HepG2 (cell line): Measurements from ENCODE around the gene ACSM3. TPM values are rescaled to one million over a fixed set of nuclear protein-coding genes. Genes with fewer than 3 reads are reported as not detected.

Experiments
- HOXA3 ChIP-seq: sonication (generic); formaldehyde crosslinking; IDR thresholded peaks from 2 replicates; pipeline ENCODE4 v1.5.0; 2020; ENCODE audit warnings: missing genetic modification reagents
- NCOA1 ChIP-seq: sonication (generic); formaldehyde crosslinking; IDR thresholded peaks from 2 replicates; pipeline ENCODE4 v1.9.0; 2021; ENCODE audit warnings: missing genetic modification reagents
- ZIK1 ChIP-seq: sonication (generic); formaldehyde crosslinking; IDR thresholded peaks from 2 replicates; pipeline ENCODE4 v1.5.0; 2020; ENCODE audit warnings: mild to moderate bottlenecking, low read depth, missing genetic modification reagents, borderline replicate concordance
- ZNF616 ChIP-seq: sonication (generic); formaldehyde crosslinking; IDR thresholded peaks from 2 replicates; pipeline ENCODE4 v1.5.0; 2020; ENCODE audit warnings: low read depth, mild to moderate bottlenecking, missing genetic modification reagents
- ZNF749 ChIP-seq: sonication (generic); formaldehyde crosslinking; IDR thresholded peaks from 2 replicates; pipeline ENCODE4 v1.8.0; 2022; ENCODE audit warnings: mild to moderate bottlenecking, missing genetic modification reagents, moderate library complexity, borderline replicate concordance
- ZNF781 ChIP-seq: sonication (generic); formaldehyde crosslinking; IDR thresholded peaks from 2 replicates; pipeline ENCODE4 v1.5.1; 2020; ENCODE audit warnings: borderline replicate concordance, mild to moderate bottlenecking, missing genetic modification reagents; ENCODE audit errors: not compliant biosample characterization
- polyA plus RNA-seq, 8 experiments: library from polyadenylated mRNA; depleted of rRNA in 3 of 8; stranded (reverse) in 7 of 8; unstranded in 1 of 8; fragments of >200 nt; fragmentation: Illumina TruSeq in 4 of 8; extraction: Trizol in 4 of 8; gene quantifications; 2 replicates each; pipeline versions ENCODE4 v1.2.1 to v1.2.3, GENCODE V29; 2011 to 2016; ENCODE audit warnings: low read depth in 4 of 8, missing spikeins in 1 of 8, mixed read lengths in 1 of 8; ENCODE audit not compliant: insufficient read depth in 1 of 8
- total RNA-seq, 5 experiments: library from RNA; depleted of rRNA; stranded (reverse); fragments of >200 nt; fragmentation: Illumina TruSeq; extraction: Trizol; gene quantifications; 2 replicates each; pipeline ENCODE4 v1.2.3, GENCODE V29; 2016; ENCODE audit warnings: low read depth in 1 of 5
- TF ChIP-seq, protein P1 (sequence below): sonication (generic); formaldehyde crosslinking; IDR thresholded peaks from 2 replicates; pipeline ENCODE4 v1.5.0; 2020; ENCODE audit warnings: missing genetic modification reagents
- TF ChIP-seq, protein P2 (sequence below): sonication (generic); formaldehyde crosslinking; IDR thresholded peaks from 2 replicates; pipeline ENCODE4 v1.8.0; 2022; ENCODE audit warnings: mild to moderate bottlenecking, missing genetic modification reagents, borderline replicate concordance
- TF ChIP-seq, protein P3 (sequence below): sonication (generic); formaldehyde crosslinking; IDR thresholded peaks from 2 replicates; pipeline ENCODE4 v1.8.1; 2023; ENCODE audit warnings: mild to moderate bottlenecking, moderate library complexity, missing genetic modification reagents
- TF ChIP-seq, protein P4 (sequence below): sonication (generic); formaldehyde crosslinking; IDR thresholded peaks from 2 replicates; pipeline ENCODE4 v1.8.0; 2022; ENCODE audit warnings: mild to moderate bottlenecking, missing genetic modification reagents
- TF ChIP-seq, protein P5 (sequence below): sonication (generic); formaldehyde crosslinking; IDR thresholded peaks from 2 replicates; pipeline ENCODE4 v1.4.0; 2020; ENCODE audit warnings: mild to moderate bottlenecking, missing genetic modification reagents
- TF ChIP-seq, protein P6 (sequence below): sonication (generic); formaldehyde crosslinking; IDR thresholded peaks from 2 replicates; pipeline ENCODE4 v1.4.0; 2020; ENCODE audit warnings: missing genetic modification reagents

ACSM3 gene
- total and polyA plus RNA-seq, 2 of the 13 experiments (the other 11 are each of a cell fraction or from before 2014, with no cell fraction given), result 74.0 to 108 TPM

DNA sequence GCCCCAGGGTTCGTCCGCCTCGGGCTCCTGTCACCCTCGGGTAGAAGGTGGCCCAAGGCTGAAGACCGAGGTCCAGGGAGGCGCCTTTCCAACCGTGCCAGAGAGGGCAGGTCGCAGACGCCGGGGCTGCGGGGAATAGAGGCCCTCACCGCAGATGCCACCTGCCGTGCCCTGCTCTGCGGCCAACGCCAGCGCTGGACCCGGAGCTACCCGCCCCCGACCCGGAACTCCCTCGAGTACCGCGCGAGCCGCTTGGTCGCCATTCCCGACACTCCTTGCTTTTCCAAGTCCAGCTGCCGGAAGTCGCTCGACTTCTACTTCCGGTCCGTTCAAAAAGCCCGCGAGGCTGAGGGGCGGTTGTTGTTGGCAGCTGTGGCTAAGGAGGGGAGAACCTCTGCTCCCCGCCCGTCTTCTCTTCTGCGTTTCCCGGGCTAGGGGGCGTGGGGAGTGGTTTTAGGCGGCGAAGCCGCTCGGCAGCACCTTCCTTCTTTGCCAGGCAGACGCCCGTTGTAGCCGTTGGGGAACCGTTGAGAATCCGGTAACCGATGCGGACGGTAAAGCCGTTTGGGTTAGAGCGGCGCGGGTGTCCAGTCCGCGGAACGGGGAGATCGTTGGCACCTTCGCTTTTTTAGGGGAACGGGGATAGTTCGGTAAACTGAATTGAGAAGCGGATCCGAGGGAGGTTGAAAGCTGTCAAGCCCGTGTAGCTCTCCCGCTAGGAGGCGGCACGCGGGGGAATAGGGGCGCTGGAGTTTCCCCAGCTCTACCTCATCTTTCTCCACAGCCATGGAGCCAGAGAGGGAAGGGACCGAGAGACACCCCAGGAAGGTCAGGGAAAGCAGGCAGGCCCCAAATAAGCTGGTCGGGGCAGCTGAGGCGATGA lies 42.6 kb downstream of the ACSM3 start, which contains the start of the genes ERI2 and REXO5 (continued):
- TF ChIP-seq ZNF781 (CRISPR knock-in tag), result peak; percentile 98
- TF ChIP-seq, protein P1, sequence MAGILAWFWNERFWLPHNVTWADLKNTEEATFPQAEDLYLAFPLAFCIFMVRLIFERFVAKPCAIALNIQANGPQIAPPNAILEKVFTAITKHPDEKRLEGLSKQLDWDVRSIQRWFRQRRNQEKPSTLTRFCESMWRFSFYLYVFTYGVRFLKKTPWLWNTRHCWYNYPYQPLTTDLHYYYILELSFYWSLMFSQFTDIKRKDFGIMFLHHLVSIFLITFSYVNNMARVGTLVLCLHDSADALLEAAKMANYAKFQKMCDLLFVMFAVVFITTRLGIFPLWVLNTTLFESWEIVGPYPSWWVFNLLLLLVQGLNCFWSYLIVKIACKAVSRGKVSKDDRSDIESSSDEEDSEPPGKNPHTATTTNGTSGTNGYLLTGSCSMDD (CRISPR knock-in tag), result no peak; the same call in none of the 2 replicates
- TF ChIP-seq ZIK1, result peak; percentile 8
- TF ChIP-seq NCOA1 (CRISPR knock-in tag), result peak; percentile 97
- TF ChIP-seq, protein P2, sequence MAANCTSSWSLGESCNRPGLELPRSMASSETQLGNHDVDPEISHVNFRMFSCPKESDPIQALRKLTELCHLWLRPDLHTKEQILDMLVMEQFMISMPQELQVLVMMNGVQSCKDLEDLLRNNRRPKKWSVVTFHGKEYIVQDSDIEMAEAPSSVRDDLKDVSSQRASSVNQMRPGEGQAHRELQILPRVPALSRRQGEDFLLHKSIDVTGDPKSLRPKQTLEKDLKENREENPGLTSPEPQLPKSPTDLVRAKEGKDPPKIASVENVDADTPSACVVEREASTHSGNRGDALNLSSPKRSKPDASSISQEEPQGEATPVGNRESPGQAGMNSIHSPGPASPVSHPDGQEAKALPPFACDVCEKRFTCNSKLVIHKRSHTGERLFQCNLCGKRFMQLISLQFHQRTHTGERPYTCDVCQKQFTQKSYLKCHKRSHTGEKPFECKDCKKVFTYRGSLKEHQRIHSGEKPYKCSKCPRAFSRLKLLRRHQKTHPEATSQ (CRISPR knock-in tag), result peak; percentile 98
- peak; percentile 98 for TF ChIP-seq ZNF749 (CRISPR knock-in tag)
- peak; percentile 95 for TF ChIP-seq HOXA3 (CRISPR knock-in tag)
- no peak for TF ChIP-seq ZNF616 (CRISPR knock-in tag)
- TF ChIP-seq, protein P3, sequence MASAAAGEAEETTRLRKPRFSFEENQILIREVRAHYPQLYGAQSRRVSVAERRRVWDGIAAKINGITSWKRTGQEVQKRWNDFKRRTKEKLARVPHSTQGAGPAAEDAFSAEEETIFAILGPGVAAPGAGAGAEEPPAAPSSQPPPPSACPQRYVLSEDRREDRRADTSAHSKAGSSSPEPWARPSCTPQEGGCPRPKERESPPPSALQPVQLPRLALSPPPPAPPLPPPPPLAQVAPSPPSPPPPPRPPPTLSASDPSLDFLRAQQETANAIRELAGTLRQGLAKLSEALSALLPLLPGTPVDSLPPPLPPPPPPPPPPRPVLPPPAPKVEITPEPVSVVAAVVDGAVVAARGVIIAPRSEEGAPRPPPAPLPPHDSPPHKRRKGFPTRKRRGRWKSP (CRISPR knock-in tag), result peak; percentile 93
- TF ChIP-seq, protein P4, sequence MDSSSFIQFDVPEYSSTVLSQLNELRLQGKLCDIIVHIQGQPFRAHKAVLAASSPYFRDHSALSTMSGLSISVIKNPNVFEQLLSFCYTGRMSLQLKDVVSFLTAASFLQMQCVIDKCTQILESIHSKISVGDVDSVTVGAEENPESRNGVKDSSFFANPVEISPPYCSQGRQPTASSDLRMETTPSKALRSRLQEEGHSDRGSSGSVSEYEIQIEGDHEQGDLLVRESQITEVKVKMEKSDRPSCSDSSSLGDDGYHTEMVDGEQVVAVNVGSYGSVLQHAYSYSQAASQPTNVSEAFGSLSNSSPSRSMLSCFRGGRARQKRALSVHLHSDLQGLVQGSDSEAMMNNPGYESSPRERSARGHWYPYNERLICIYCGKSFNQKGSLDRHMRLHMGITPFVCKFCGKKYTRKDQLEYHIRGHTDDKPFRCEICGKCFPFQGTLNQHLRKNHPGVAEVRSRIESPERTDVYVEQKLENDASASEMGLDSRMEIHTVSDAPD (CRISPR knock-in tag), result peak; percentile 97
- TF ChIP-seq, protein P5, sequence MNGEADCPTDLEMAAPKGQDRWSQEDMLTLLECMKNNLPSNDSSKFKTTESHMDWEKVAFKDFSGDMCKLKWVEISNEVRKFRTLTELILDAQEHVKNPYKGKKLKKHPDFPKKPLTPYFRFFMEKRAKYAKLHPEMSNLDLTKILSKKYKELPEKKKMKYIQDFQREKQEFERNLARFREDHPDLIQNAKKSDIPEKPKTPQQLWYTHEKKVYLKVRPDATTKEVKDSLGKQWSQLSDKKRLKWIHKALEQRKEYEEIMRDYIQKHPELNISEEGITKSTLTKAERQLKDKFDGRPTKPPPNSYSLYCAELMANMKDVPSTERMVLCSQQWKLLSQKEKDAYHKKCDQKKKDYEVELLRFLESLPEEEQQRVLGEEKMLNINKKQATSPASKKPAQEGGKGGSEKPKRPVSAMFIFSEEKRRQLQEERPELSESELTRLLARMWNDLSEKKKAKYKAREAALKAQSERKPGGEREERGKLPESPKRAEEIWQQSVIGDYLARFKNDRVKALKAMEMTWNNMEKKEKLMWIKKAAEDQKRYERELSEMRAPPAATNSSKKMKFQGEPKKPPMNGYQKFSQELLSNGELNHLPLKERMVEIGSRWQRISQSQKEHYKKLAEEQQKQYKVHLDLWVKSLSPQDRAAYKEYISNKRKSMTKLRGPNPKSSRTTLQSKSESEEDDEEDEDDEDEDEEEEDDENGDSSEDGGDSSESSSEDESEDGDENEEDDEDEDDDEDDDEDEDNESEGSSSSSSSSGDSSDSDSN (CRISPR knock-in tag), result peak; percentile 98
- TF ChIP-seq, protein P6, sequence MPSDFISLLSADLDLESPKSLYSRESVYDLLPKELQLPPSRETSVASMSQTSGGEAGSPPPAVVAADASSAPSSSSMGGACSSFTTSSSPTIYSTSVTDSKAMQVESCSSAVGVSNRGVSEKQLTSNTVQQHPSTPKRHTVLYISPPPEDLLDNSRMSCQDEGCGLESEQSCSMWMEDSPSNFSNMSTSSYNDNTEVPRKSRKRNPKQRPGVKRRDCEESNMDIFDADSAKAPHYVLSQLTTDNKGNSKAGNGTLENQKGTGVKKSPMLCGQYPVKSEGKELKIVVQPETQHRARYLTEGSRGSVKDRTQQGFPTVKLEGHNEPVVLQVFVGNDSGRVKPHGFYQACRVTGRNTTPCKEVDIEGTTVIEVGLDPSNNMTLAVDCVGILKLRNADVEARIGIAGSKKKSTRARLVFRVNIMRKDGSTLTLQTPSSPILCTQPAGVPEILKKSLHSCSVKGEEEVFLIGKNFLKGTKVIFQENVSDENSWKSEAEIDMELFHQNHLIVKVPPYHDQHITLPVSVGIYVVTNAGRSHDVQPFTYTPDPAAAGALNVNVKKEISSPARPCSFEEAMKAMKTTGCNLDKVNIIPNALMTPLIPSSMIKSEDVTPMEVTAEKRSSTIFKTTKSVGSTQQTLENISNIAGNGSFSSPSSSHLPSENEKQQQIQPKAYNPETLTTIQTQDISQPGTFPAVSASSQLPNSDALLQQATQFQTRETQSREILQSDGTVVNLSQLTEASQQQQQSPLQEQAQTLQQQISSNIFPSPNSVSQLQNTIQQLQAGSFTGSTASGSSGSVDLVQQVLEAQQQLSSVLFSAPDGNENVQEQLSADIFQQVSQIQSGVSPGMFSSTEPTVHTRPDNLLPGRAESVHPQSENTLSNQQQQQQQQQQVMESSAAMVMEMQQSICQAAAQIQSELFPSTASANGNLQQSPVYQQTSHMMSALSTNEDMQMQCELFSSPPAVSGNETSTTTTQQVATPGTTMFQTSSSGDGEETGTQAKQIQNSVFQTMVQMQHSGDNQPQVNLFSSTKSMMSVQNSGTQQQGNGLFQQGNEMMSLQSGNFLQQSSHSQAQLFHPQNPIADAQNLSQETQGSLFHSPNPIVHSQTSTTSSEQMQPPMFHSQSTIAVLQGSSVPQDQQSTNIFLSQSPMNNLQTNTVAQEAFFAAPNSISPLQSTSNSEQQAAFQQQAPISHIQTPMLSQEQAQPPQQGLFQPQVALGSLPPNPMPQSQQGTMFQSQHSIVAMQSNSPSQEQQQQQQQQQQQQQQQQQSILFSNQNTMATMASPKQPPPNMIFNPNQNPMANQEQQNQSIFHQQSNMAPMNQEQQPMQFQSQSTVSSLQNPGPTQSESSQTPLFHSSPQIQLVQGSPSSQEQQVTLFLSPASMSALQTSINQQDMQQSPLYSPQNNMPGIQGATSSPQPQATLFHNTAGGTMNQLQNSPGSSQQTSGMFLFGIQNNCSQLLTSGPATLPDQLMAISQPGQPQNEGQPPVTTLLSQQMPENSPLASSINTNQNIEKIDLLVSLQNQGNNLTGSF (CRISPR knock-in tag), result peak; percentile 59
